Esophagus squamous epithelium (tissue), 4 donors: ENCODE measurements around the gene SLBP.

Source experiments
- CTCF ChIP-seq, 6 experiments: fragments of 450-650 bp in 4 of 6; fragments of 200-600 bp in 2 of 6; sonication (generic) in 2 of 6; IDR thresholded peaks; one replicate each; pipeline ENCODE4 v1.5.1; 2016 to 2019; ENCODE audit warnings: antibody characterized with exemption in 6 of 6, mild to moderate bottlenecking in 4 of 6, moderate library complexity in 4 of 6
- POLR2A ChIP-seq, 4 donors: fragments of 450-650 bp; IDR thresholded peaks; one replicate each; pipeline ENCODE4 v1.6.1; 2017; ENCODE audit warnings: antibody characterized with exemption in 4 of 4, mild to moderate bottlenecking in 4 of 4, moderate library complexity in 3 of 4

- no peak for TF ChIP-seq CTCF (IDR thresholded peaks at IDR 0.05)
- no peak for TF ChIP-seq POLR2A (IDR thresholded peaks at IDR 0.05)
Observed at GRCh38 chr4:1740021-1740545, 28.0 kb upstream of the SLBP start.
